Measurements from ENCODE around the gene SLC30A3.

DNA sequence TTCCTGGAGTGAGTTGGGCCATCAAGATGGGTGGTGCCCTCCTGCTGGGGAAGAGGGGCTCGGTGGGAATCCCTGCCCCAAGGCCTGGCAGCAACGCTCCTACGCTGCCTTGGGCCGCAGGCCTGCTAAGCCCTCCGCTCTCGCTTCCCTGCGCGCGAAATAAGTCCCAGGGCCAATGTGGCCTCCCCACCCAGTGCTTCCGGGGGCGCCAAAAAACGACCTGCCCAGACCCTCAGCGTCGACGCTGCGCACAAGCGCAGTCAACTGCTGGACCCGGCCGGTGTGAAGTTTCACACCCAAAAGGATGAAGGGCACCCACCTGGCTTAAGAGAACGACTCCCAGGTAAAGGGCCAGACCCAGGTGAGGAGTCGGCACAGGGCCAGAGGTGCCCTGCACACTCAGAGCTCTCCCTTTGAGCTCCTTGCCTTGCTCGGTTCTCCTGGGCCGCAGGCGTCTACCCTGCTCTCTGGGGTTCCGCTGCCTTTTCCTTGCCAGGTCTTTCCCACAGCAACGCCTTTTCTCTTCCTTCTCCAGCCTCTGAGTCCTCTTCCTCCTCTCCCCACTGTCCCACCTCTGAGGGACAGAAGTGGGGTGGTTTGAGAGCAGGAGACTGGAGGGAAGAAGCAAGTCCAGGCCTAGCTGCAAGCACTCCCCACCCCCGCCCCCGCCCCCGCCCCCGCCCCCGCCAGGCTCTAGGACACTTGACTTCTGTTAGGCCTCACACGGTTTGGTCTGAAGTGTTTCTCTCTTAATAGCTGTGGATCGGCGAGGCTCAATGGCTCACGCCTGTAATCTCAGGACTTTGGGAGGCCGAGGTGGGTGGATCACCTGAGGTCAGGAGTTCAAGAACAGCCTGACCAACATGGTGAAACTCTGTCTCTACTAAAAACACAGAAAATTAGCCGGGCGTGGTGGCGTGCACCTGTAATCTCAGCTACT lies 12.6 kb upstream of the SLC30A3 start, which contains the start of gene DNAJC5G:
- TF ChIP-seq, protein P1, sequence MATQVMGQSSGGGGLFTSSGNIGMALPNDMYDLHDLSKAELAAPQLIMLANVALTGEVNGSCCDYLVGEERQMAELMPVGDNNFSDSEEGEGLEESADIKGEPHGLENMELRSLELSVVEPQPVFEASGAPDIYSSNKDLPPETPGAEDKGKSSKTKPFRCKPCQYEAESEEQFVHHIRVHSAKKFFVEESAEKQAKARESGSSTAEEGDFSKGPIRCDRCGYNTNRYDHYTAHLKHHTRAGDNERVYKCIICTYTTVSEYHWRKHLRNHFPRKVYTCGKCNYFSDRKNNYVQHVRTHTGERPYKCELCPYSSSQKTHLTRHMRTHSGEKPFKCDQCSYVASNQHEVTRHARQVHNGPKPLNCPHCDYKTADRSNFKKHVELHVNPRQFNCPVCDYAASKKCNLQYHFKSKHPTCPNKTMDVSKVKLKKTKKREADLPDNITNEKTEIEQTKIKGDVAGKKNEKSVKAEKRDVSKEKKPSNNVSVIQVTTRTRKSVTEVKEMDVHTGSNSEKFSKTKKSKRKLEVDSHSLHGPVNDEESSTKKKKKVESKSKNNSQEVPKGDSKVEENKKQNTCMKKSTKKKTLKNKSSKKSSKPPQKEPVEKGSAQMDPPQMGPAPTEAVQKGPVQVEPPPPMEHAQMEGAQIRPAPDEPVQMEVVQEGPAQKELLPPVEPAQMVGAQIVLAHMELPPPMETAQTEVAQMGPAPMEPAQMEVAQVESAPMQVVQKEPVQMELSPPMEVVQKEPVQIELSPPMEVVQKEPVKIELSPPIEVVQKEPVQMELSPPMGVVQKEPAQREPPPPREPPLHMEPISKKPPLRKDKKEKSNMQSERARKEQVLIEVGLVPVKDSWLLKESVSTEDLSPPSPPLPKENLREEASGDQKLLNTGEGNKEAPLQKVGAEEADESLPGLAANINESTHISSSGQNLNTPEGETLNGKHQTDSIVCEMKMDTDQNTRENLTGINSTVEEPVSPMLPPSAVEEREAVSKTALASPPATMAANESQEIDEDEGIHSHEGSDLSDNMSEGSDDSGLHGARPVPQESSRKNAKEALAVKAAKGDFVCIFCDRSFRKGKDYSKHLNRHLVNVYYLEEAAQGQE (IDR thresholded peaks at IDR 0.05; ENCODE audit: insufficient read depth in 1 of 2, low read depth in 2 of 2, low read length in 2 of 2) = no peak
- TF ChIP-seq POLR2AphosphoS5 (IDR thresholded peaks at IDR 0.05; ENCODE audit: low read depth, low read length) (no peak), TAF1 (IDR thresholded peaks at IDR 0.05; ENCODE audit: borderline replicate concordance, insufficient read depth, low read length) (no peak), SIN3A (IDR thresholded peaks at IDR 0.05; ENCODE audit: borderline replicate concordance, insufficient read depth, low read length) (no peak), FOXP2 (optimal IDR thresholded peaks at IDR 0.05; ENCODE audit: borderline replicate concordance, extremely low read depth, extremely low read length, insufficient read depth) (no peak)

Measured in PFSK-1 (cell line).